Osteoblast (primary cell): ENCODE measurements around the gene HIF3A. TPM values are rescaled to one million over a fixed set of nuclear protein-coding genes. Genes with fewer than 3 reads are reported as not detected.
A peak's percentile ranks its signal among the peaks of the same experiment; 100 is the strongest.

Experiments used
- DNase-seq: peaks from one replicate; pipeline ENCODE4 v3.0.0; 2011; ENCODE audit warnings: low spot score, mixed read lengths; ENCODE audit not compliant: insufficient read length; ENCODE audit errors: missing footprints
- H2AFZ ChIP-seq: 2 replicates; pipeline ENCODE4 v1.6.0; 2011; ENCODE audit warnings: mild to moderate bottlenecking, low read length
- H3K27ac ChIP-seq: 2 replicates; pipeline ENCODE4 v1.5.1; 2011; ENCODE audit warnings: mild to moderate bottlenecking, low read depth, low read length, moderate library complexity
- H3K27me3 ChIP-seq: 2 replicates; pipeline ENCODE4 v1.6.0; 2012; ENCODE audit warnings: mild to moderate bottlenecking, control low read depth, inconsistent platforms, low read length, moderate library complexity; ENCODE audit not compliant: insufficient read depth
- H3K36me3 ChIP-seq: 2 replicates; pipeline ENCODE4 v1.5.1; 2011; ENCODE audit warnings: mild to moderate bottlenecking, low read length, control low read depth, moderate library complexity; ENCODE audit not compliant: insufficient read depth
- H3K4me1 ChIP-seq: 2 replicates; pipeline ENCODE4 v1.5.1; 2011; ENCODE audit warnings: mild to moderate bottlenecking, low read length, control low read depth, moderate library complexity; ENCODE audit not compliant: insufficient read depth
- H3K4me2 ChIP-seq: 2 replicates; pipeline ENCODE4 v1.6.0; 2011; ENCODE audit warnings: mild to moderate bottlenecking, low read length; ENCODE audit not compliant: insufficient read depth
- H3K4me3 ChIP-seq: fragments of 200-600 bp; sonication (generic); 3 replicates; pipeline ENCODE4 v1.5.1; 2012; ENCODE audit warnings: mild to moderate bottlenecking, low read length, inconsistent platforms; ENCODE audit not compliant: insufficient read depth
- H3K79me2 ChIP-seq: 2 replicates; pipeline ENCODE4 v1.6.0; 2012; ENCODE audit warnings: mild to moderate bottlenecking, low read length, control low read depth, inconsistent platforms; ENCODE audit not compliant: insufficient read depth
- H3K9me3 ChIP-seq: 2 replicates; pipeline ENCODE4 v1.5.1; 2011; ENCODE audit warnings: low read depth, low read length, control low read depth
- H4K20me1 ChIP-seq: 2 replicates; pipeline ENCODE4 v1.6.0; 2012; ENCODE audit warnings: mild to moderate bottlenecking, low read length, control low read depth; ENCODE audit not compliant: insufficient read depth
- CTCF ChIP-seq: IDR thresholded peaks from 2 replicates; pipeline ENCODE4 v1.5.1; 2011; ENCODE audit warnings: mild to moderate bottlenecking, low read depth, low read length, moderate library complexity; ENCODE audit errors: extremely low read depth
- total RNA-seq: library from RNA; depleted of rRNA; stranded (reverse); fragments of >200 nt; gene quantifications from 2 replicates; pipeline ENCODE4 v1.2.3, GENCODE V29; 2012

HIF3A gene
- total RNA-seq, 1 donor, result not detected

GRCh38 chr19:46299004-46299509 lies 2.2 kb downstream of the HIF3A start:
- H3K27me3 ChIP-seq, result peaks cover 30% of the 10 kb centered on the region
- H3K36me3 ChIP-seq, result no peaks in the 10 kb centered on the region
- H3K4me2 ChIP-seq, result peak overlapping the region; percentile 32
- no peak overlapping the region for H2AFZ ChIP-seq
- peaks cover 6% of the 10 kb centered on the region for H3K4me1 ChIP-seq
- no peaks in the 10 kb centered on the region for H3K9me3 ChIP-seq
- H3K27ac ChIP-seq, result no peak overlapping the region
- DNase-seq, result peak; percentile 96
- peak overlapping the region; percentile 28 for H3K4me3 ChIP-seq
- TF ChIP-seq CTCF, result no peak
- no peaks in the 10 kb centered on the region for H4K20me1 ChIP-seq
- H3K79me2 ChIP-seq, result no peaks in the 10 kb centered on the region

- Histone ChIP-seq H4K20me1 (no peaks in the 10 kb centered on the region), H3K27me3 (peaks cover 27% of the 10 kb centered on the region), H3K4me2 (no peak overlapping the region), H3K4me1 (peaks cover 6% of the 10 kb centered on the region), H2AFZ (no peak overlapping the region), H3K36me3 (no peaks in the 10 kb centered on the region), H3K9me3 (no peaks in the 10 kb centered on the region), H3K4me3 (no peak overlapping the region), H3K79me2 (no peaks in the 10 kb centered on the region), H3K27ac (no peak overlapping the region)
- TF ChIP-seq CTCF, result no peak
- DNase-seq, result peak; percentile 32
Observed at GRCh38 chr19:46299695-46300094, 2.9 kb downstream of the HIF3A start.

GRCh38 chr19:46303322-46303690 lies 6.5 kb downstream of the HIF3A start:
- TF ChIP-seq CTCF, result no peak
- H3K4me1 ChIP-seq, result peaks cover 6% of the 10 kb centered on the region
- H3K27ac ChIP-seq, result no peak overlapping the region

GRCh38 chr19:46303691-46304397 lies 7.0 kb downstream of the HIF3A start:
- no peaks in the 10 kb centered on the region for H3K36me3 ChIP-seq
- peaks cover 3% of the 10 kb centered on the region for H3K4me1 ChIP-seq
- H4K20me1 ChIP-seq, result no peaks in the 10 kb centered on the region
- no peaks in the 10 kb centered on the region for H3K27me3 ChIP-seq
- TF ChIP-seq CTCF, result no peak
- no peak overlapping the region for H2AFZ ChIP-seq
- H3K9me3 ChIP-seq, result no peaks in the 10 kb centered on the region
- H3K79me2 ChIP-seq, result no peaks in the 10 kb centered on the region
- no peak overlapping the region for H3K4me2 ChIP-seq
- no peak overlapping the region for H3K4me3 ChIP-seq
- DNase-seq, result peak; percentile 80
- no peak overlapping the region for H3K27ac ChIP-seq

More at GRCh38 chr19:46303322-46303690, 6.5 kb downstream of the HIF3A start:
- Histone ChIP-seq H4K20me1 (no peaks in the 10 kb centered on the region), H2AFZ (no peak overlapping the region), H3K4me2 (no peak overlapping the region), H3K27me3 (peaks cover 5% of the 10 kb centered on the region), H3K9me3 (no peaks in the 10 kb centered on the region), H3K4me3 (no peak overlapping the region), H3K79me2 (no peaks in the 10 kb centered on the region), H3K36me3 (no peaks in the 10 kb centered on the region)
- DNase-seq, result no peak
